GM12878 (cell line): ENCODE data around the gene ZNF768. TPM values are rescaled to one million over a fixed set of nuclear protein-coding genes. Genes with fewer than 3 reads are reported as not detected.

Experiments
- ATAC-seq: fragments of 200-7000 bp; cut with Tn5 transposase; 3 replicates; pipeline ENCODE4 v1.9.1; 2020; ENCODE audit warnings: mild to moderate bottlenecking, moderate library complexity
- BruUV-seq: library from RNA; stranded (reverse); fragments of 400-500 nt; replicated peaks from 2 replicates; lab custom pipeline; 2021; lab: Mats Ljungman, UMichigan
- CTCF ChIA-PET: fragments of 300-600 bp; sonication (Branson Sonifier 250); formaldehyde crosslinking; extraction: SDS; loops from one replicate; lab custom pipeline; 2021; ENCODE audit warnings: inconsistent platforms; lab: Yijun Ruan, JAX
- POLR2A ChIA-PET: fragments of 350-600 bp; formaldehyde crosslinking; extraction: SDS; loops from one replicate; lab custom pipeline; 2021; ENCODE audit warnings: inconsistent platforms; lab: Charles Lee
- RAD21 ChIA-PET: fragments of 300-600 bp; sonication (Branson Sonifier 250); formaldehyde crosslinking; loops from one replicate; lab custom pipeline; 2023; ENCODE audit warnings: antibody characterized with exemption; ENCODE audit not compliant: unreplicated experiment; lab: Charles Lee
- SMC1A ChIA-PET: fragments of 300-600 bp; sonication (Branson Sonifier 250); formaldehyde crosslinking; loops from one replicate; lab custom pipeline; 2023; ENCODE audit not compliant: unreplicated experiment, uncharacterized antibody; lab: Charles Lee
- DNase-seq: peaks from one replicate; pipeline ENCODE4 v3.0.0-alpha.2; 2011; ENCODE audit warnings: low read depth, low spot score
- FAIRE-seq: peaks from 3 replicates; lab custom pipeline; 2011; peaks lifted over from hg19 to GRCh38; lab: Jason Lieb, UNC
- H2AFZ ChIP-seq: 2 replicates; pipeline ENCODE4 v1.6.0; 2011; ENCODE audit warnings: low read depth, low read length, control low read depth; ENCODE audit not compliant: control insufficient read depth
- H3K27ac ChIP-seq: 2 replicates; pipeline ENCODE4 v1.5.1; 2011; ENCODE audit warnings: control low read depth; ENCODE audit not compliant: control insufficient read depth, insufficient read depth
- H3K27me3 ChIP-seq, 2 experiments: replicated peaks in 1 of 2; 2 replicates each; pipeline versions ENCODE4 v1.6.0 to v1.6.1; 2011; ENCODE audit warnings: low read length in 1 of 2; ENCODE audit not compliant: control insufficient read depth in 2 of 2, insufficient read depth in 2 of 2
- H3K36me3 ChIP-seq, 2 experiments: 2 replicates each; pipeline ENCODE4 v1.5.1; 2011; ENCODE audit warnings: low read length in 1 of 2; ENCODE audit not compliant: control insufficient read depth in 2 of 2, insufficient read depth in 2 of 2
- H3K4me1 ChIP-seq: 2 replicates; pipeline ENCODE4 v1.6.1; 2011; ENCODE audit warnings: mild to moderate bottlenecking, low read length, moderate library complexity, mixed read lengths; ENCODE audit not compliant: control insufficient read depth, insufficient read depth
- H3K4me2 ChIP-seq: 2 replicates; pipeline ENCODE4 v1.6.0; 2011; ENCODE audit warnings: control low read depth; ENCODE audit not compliant: control insufficient read depth, insufficient read depth
- H3K4me3 ChIP-seq: fragments of 200-600 bp; sonication (generic); 2 replicates; pipeline ENCODE4 v1.5.1; 2016
- H3K79me2 ChIP-seq: 2 replicates; pipeline ENCODE4 v1.6.0; 2011; ENCODE audit warnings: low read length; ENCODE audit not compliant: control insufficient read depth, insufficient read depth
- H3K9ac ChIP-seq: 2 replicates; pipeline ENCODE4 v1.8.0; 2011; ENCODE audit warnings: low read length, control low read depth, mixed read lengths; ENCODE audit not compliant: control insufficient read depth, insufficient read depth
- H3K9me3 ChIP-seq: replicated peaks from 3 replicates; pipeline ENCODE4 v1.5.1; 2011; ENCODE audit warnings: mild to moderate bottlenecking, low read length; ENCODE audit not compliant: control insufficient read depth, insufficient read depth
- H4K20me1 ChIP-seq: 2 replicates; pipeline ENCODE4 v1.6.0; 2011; ENCODE audit not compliant: control insufficient read depth, insufficient read depth
- BACH1 ChIP-seq: fragments of 450-650 bp; IDR thresholded peaks from 2 replicates; pipeline ENCODE4 v1.6.1; 2017; ENCODE audit warnings: mild to moderate bottlenecking, borderline replicate concordance
- CHD2 ChIP-seq: IDR thresholded peaks from 2 replicates; pipeline ENCODE4 v1.6.1; 2011; ENCODE audit warnings: low read depth, low read length, improper control_type of control experiment, borderline replicate concordance
- IKZF1 ChIP-seq: fragments of 450-650 bp; conservative IDR thresholded peaks from 2 replicates; pipeline ENCODE4 v1.6.1; 2017; ENCODE audit warnings: antibody characterized with exemption, mild to moderate bottlenecking
- JUNB ChIP-seq: IDR thresholded peaks from 2 replicates; pipeline ENCODE4 v1.6.1; 2016; ENCODE audit warnings: antibody characterized with exemption, mild to moderate bottlenecking
- MEF2A ChIP-seq: IDR thresholded peaks from 2 replicates; pipeline ENCODE4 v1.6.1; 2011; ENCODE audit warnings: low read depth, mild to moderate bottlenecking, low read length, moderate library complexity; ENCODE audit not compliant: insufficient read depth
- MXI1 ChIP-seq: fragments of 150-350 bp; IDR thresholded peaks from 2 replicates; pipeline ENCODE4 v1.6.1; 2011; ENCODE audit warnings: low read depth, mild to moderate bottlenecking, inconsistent platforms, low read length, improper control_type of control experiment
- MYC ChIP-seq: IDR thresholded peaks from 2 replicates; pipeline ENCODE4 v1.6.1; 2011; ENCODE audit warnings: mild to moderate bottlenecking, low read length, moderate library complexity, inconsistent platforms; ENCODE audit not compliant: insufficient read depth, insufficient replicate concordance, insufficient read length, severe bottlenecking
- POLR2A ChIP-seq: IDR thresholded peaks from 2 replicates; pipeline ENCODE4 v1.6.1; 2011; ENCODE audit warnings: low read depth, mild to moderate bottlenecking, low read length
- TBL1XR1 ChIP-seq: IDR thresholded peaks from 2 replicates; pipeline ENCODE4 v1.6.1; 2012; ENCODE audit warnings: low read depth, low read length, improper control_type of control experiment
- TCF12 ChIP-seq: IDR thresholded peaks from 2 replicates; pipeline ENCODE4 v1.6.1; 2011; ENCODE audit warnings: low read depth, mild to moderate bottlenecking, low read length
- YBX1 ChIP-seq: fragments of 450-650 bp; IDR thresholded peaks from 2 replicates; pipeline ENCODE4 v1.6.1; 2016; ENCODE audit warnings: antibody characterized with exemption
- whole genome bisulfite sequencing: methylation state at CpG from one replicate; pipeline ENCODE4 v1.1.6; 2016; ENCODE audit warnings: low lambda C conversion rate; ENCODE audit not compliant: insufficient replicate concordance, insufficient coverage; ENCODE audit errors: missing lambda C conversion rate; 5-methylcytosine and 5-hydroxymethylcytosine counted together
- in situ Hi-C: fragments of 300-500 bp; cut with MboI; formaldehyde crosslinking; loops from 9 replicates; pipeline ENCODE4 v1.14.3; 2018; ENCODE audit warnings: mixed read lengths
- intact Hi-C: fragments of 100-400 bp; cut with micrococcal nuclease; formaldehyde crosslinking; loops from one replicate; pipeline ENCODE4 v1.14.2; 2022; ENCODE audit not compliant: unreplicated experiment
- polyA plus RNA-seq, 11 experiments: library from polyadenylated mRNA; depleted of rRNA in 4 of 11; unstranded in 6 of 11; stranded (reverse) in 5 of 11; fragments of >200 nt; fragmentation: Nextera tagmentation in 4 of 11; fragmentation: Illumina TruSeq in 1 of 11; extraction: Ambion mirVana in 4 of 11; extraction: Trizol in 1 of 11; gene quantifications; 1 replicate in 1 of 11; 2 replicates in 10 of 11; pipeline versions ENCODE4 v1.2.1 to v1.2.3, GENCODE V29; 2011 to 2016; ENCODE audit warnings: inconsistent platforms in 2 of 11, missing spikeins in 2 of 11, low read depth in 1 of 11
- total RNA-seq, 4 experiments: library from RNA; depleted of rRNA in 3 of 4; stranded (reverse); fragments of >200 nt in 3 of 4; fragmentation: Illumina TruSeq in 1 of 4; extraction: Trizol in 1 of 4; gene quantifications; 2 replicates each; pipeline versions ENCODE4 v1.2.1 to v1.2.3, GENCODE V29; 2013 to 2021
- TF ChIP-seq, protein P1 (sequence below): fragments of 450-650 bp; IDR thresholded peaks from 2 replicates; pipeline ENCODE4 v1.6.1; 2016; ENCODE audit warnings: mild to moderate bottlenecking, moderate library complexity, borderline replicate concordance
- TF ChIP-seq, protein P2 (sequence below): IDR thresholded peaks from 2 replicates; pipeline ENCODE4 v1.6.1; 2011; ENCODE audit warnings: low read depth, mild to moderate bottlenecking, low read length, moderate library complexity, borderline replicate concordance; ENCODE audit errors: extremely low read depth
- TF ChIP-seq, protein P3 (sequence below): fragments of 450-650 bp; formaldehyde crosslinking; IDR thresholded peaks from 2 replicates; pipeline ENCODE4 v1.4.0; 2022; ENCODE audit warnings: mild to moderate bottlenecking, moderate library complexity
- TF ChIP-seq, protein P4 (sequence below): fragments of 450-650 bp; IDR thresholded peaks from 2 replicates; pipeline ENCODE4 v1.6.1; 2017; ENCODE audit warnings: mild to moderate bottlenecking, low read depth, inconsistent platforms; ENCODE audit not compliant: poor library complexity, severe bottlenecking

The ZNF768 gene
- total and polyA plus RNA-seq, 10 of the 15 experiments (the other 5 are each of a cell fraction or from before 2014, with no cell fraction given) = 0.05 to 23.1 (median 9.1) TPM

DNA sequence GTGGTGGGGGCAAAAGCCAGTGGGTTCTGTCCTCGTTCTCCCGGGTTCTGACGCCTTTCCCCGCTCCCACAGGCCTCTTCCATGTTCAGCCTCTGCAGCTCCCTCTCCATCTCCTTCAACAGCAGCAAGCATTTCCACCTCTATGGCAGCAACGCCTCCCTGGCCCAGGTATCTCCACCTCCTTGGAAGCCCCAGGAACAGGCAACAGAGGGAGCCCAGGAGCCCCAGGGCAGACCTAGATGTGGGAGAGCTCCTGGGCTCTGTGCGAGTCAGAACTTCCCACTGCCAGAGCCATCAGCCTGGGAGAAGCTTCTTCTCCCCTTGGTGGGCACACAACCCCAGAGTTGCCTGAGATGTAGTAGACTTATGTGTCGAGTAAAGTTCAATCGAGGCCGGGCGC is 7.8 kb downstream of the ZNF768 start:
- no peaks in the 10 kb centered on the region for H4K20me1 ChIP-seq
- no peak overlapping the region for H3K27ac ChIP-seq
- BruUV-seq = no TSS peak
- in situ Hi-C loops = no loop called here
- ChIA-PET CTCF (interaction anchor here (1.0 to 1.3 kb wide), 2 partner anchors 17 to 70 kb away, joined by 3 to 4 read pairs; no protein-coding TSS in a partner anchor), SMC1A (interaction anchor here (0.9 kb wide), 1 partner anchor 13 kb away, joined by 6 read pairs; no protein-coding TSS in a partner anchor), RAD21 (interaction anchor here (0.6 to 1.4 kb wide), 2 partner anchors 89 to 429 kb away, joined by 3 to 5 read pairs; partner anchors contain the start of gene DCTPP1), POLR2A (interaction anchor here (1.2 to 1.6 kb wide), 2 partner anchors 8 to 9 kb away, joined by 3 to 5 read pairs; no protein-coding TSS in a partner anchor)
- no peaks in the 10 kb centered on the region for H3K9me3 ChIP-seq
- WGBS = 91% methylated on average over 10 of the region's 10 CpGs
- H3K79me2 ChIP-seq = no peaks in the 10 kb centered on the region
- no peaks in the 10 kb centered on the region for H3K27me3 ChIP-seq
- intact Hi-C loops = no loop called here
- no peaks in the 10 kb centered on the region for H3K4me1 ChIP-seq
- no peak for ATAC-seq
- no peak for FAIRE-seq
- no peak overlapping the region for H3K4me3 ChIP-seq
- H3K4me2 ChIP-seq = no peak overlapping the region
- DNase-seq = no peak
- no peak overlapping the region for H3K9ac ChIP-seq
- no peak overlapping the region for H2AFZ ChIP-seq
- peaks cover 19 to 44% of the 10 kb centered on the region in 2 experiments for H3K36me3 ChIP-seq
- TF ChIP-seq JUNB (no peak), MYC (no peak), YBX1 (no peak), MEF2A (no peak), CHD2 (no peak), IKZF1 (no peak), TCF12 (no peak), TBL1XR1 (no peak), BACH1 (no peak), POLR2A (no peak), MXI1 (no peak)
- TF ChIP-seq, protein P1, sequence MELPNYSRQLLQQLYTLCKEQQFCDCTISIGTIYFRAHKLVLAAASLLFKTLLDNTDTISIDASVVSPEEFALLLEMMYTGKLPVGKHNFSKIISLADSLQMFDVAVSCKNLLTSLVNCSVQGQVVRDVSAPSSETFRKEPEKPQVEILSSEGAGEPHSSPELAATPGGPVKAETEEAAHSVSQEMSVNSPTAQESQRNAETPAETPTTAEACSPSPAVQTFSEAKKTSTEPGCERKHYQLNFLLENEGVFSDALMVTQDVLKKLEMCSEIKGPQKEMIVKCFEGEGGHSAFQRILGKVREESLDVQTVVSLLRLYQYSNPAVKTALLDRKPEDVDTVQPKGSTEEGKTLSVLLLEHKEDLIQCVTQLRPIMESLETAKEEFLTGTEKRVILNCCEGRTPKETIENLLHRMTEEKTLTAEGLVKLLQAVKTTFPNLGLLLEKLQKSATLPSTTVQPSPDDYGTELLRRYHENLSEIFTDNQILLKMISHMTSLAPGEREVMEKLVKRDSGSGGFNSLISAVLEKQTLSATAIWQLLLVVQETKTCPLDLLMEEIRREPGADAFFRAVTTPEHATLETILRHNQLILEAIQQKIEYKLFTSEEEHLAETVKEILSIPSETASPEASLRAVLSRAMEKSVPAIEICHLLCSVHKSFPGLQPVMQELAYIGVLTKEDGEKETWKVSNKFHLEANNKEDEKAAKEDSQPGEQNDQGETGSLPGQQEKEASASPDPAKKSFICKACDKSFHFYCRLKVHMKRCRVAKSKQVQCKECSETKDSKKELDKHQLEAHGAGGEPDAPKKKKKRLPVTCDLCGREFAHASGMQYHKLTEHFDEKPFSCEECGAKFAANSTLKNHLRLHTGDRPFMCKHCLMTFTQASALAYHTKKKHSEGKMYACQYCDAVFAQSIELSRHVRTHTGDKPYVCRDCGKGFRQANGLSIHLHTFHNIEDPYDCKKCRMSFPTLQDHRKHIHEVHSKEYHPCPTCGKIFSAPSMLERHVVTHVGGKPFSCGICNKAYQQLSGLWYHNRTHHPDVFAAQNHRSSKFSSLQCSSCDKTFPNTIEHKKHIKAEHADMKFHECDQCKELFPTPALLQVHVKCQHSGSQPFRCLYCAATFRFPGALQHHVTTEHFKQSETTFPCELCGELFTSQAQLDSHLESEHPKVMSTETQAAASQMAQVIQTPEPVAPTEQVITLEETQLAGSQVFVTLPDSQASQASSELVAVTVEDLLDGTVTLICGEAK = no peak
- TF ChIP-seq, protein P2, sequence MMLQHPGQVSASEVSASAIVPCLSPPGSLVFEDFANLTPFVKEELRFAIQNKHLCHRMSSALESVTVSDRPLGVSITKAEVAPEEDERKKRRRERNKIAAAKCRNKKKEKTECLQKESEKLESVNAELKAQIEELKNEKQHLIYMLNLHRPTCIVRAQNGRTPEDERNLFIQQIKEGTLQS = no peak
- TF ChIP-seq, protein P3, sequence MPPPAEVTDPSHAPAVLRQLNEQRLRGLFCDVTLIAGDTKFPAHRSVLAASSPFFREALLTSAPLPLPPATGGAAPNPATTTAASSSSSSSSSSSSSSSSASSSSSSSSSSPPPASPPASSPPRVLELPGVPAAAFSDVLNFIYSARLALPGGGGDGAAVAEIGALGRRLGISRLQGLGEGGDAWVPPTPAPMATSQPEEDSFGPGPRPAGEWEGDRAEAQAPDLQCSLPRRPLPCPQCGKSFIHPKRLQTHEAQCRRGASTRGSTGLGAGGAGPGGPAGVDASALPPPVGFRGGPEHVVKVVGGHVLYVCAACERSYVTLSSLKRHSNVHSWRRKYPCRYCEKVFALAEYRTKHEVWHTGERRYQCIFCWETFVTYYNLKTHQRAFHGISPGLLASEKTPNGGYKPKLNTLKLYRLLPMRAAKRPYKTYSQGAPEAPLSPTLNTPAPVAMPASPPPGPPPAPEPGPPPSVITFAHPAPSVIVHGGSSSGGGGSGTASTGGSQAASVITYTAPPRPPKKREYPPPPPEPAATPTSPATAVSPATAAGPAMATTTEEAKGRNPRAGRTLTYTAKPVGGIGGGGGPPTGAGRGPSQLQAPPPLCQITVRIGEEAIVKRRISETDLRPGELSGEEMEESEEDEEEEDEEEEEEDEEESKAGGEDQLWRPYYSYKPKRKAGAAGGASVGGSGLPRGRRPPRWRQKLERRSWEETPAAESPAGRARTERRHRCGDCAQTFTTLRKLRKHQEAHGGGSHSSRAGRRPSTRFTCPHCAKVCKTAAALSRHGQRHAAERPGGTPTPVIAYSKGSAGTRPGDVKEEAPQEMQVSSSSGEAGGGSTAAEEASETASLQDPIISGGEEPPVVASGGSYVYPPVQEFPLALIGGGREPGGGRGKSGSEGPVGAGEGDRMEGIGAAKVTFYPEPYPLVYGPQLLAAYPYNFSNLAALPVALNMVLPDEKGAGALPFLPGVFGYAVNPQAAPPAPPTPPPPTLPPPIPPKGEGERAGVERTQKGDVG (CRISPR knock-in tag) = no peak
- TF ChIP-seq, protein P4, sequence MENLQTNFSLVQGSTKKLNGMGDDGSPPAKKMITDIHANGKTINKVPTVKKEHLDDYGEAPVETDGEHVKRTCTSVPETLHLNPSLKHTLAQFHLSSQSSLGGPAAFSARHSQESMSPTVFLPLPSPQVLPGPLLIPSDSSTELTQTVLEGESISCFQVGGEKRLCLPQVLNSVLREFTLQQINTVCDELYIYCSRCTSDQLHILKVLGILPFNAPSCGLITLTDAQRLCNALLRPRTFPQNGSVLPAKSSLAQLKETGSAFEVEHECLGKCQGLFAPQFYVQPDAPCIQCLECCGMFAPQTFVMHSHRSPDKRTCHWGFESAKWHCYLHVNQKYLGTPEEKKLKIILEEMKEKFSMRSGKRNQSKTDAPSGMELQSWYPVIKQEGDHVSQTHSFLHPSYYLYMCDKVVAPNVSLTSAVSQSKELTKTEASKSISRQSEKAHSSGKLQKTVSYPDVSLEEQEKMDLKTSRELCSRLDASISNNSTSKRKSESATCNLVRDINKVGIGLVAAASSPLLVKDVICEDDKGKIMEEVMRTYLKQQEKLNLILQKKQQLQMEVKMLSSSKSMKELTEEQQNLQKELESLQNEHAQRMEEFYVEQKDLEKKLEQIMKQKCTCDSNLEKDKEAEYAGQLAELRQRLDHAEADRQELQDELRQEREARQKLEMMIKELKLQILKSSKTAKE = no peak
